ENCODE results near the gene IFNK.

The IFNK gene

GRCh38 chr9:27569406-27569805 is 45.3 kb downstream of the IFNK start:
- in situ Hi-C loops (cut with MboI; ENCODE audit: low sequenced_read_pairs): no loop called here

GRCh38 chr9:27571011-27571410 is 46.9 kb downstream of the IFNK start:
- in situ Hi-C loops (cut with MboI; ENCODE audit: low sequenced_read_pairs): no loop called here

GRCh38 chr9:27572061-27572460 is 48.0 kb downstream of the IFNK start:
- in situ Hi-C loops (cut with MboI; ENCODE audit: low sequenced_read_pairs): no loop called here

GRCh38 chr9:27572566-27572917 is 48.5 kb downstream of the IFNK start:
- in situ Hi-C loops (cut with MboI; ENCODE audit: low sequenced_read_pairs): no loop called here

GRCh38 chr9:27572918-27573633 is 49.0 kb downstream of the IFNK start, which contains the start of gene C9orf72:
TSS of gene C9orf72 (minus strand) at chr9:27573481. CDS start at chr9:27567120, 6,361 bp downstream.
- in situ Hi-C loops (cut with MboI; ENCODE audit: low sequenced_read_pairs): no loop called here

- in situ Hi-C loops (cut with MboI; ENCODE audit: low sequenced_read_pairs): no loop called here
Measured at GRCh38 chr9:27573634-27574590, 49.8 kb downstream of the IFNK start.
